Measurements from ENCODE around the gene ANKS6. TPM values are rescaled to one million over a fixed set of nuclear protein-coding genes. Genes with fewer than 3 reads are reported as not detected.

The ANKS6 gene
- total and polyA plus RNA-seq, 9 of the 15 experiments (the other 6 are each of a cell fraction or from before 2014, with no cell fraction given): 9.9 to 74.5 (median 36.9) TPM

- Histone ChIP-seq H3K27me3 (ENCODE audit: control insufficient read depth in 2 of 2, insufficient read depth in 2 of 2, low read length in 2 of 2) (peaks cover 17 to 51% of the 10 kb centered on the region in 2 experiments), H3K9me3 (replicated peaks; ENCODE audit: control insufficient read depth, insufficient read depth, low read depth, low read length) (no peaks in the 10 kb centered on the region), H4K20me1 (replicated peaks; ENCODE audit: control insufficient read depth, insufficient read depth, low read length) (peaks cover 12% of the 10 kb centered on the region), H3K4me2 (ENCODE audit: insufficient read depth, low read length) (peak overlapping the region; percentile 42; the same call in 1 of the 2 replicates), H3K4me1 (replicated peaks in 1 of 2; ENCODE audit: control insufficient read depth in 2 of 2, insufficient read depth in 2 of 2, low read length in 2 of 2) (peaks cover 0 to 31% of the 10 kb centered on the region in 2 experiments; a peak in 3 of 5 replicates), H3K4me3 (no peak overlapping the region), H3K36me3 (ENCODE audit: control insufficient read depth, insufficient read depth, low read length) (no peaks in the 10 kb centered on the region), H3K9me1 (ENCODE audit: control insufficient read depth, insufficient read depth, low read length) (no peaks in the 10 kb centered on the region), H3K79me2 (ENCODE audit: control insufficient read depth, insufficient read depth, low read length) (no peaks in the 10 kb centered on the region), H3K9ac (ENCODE audit: insufficient read depth in 1 of 2, low read depth in 2 of 2, low read length in 2 of 2) (0 out of 4 replicates have a peak overlapping the region, but pooled peaks of 1 of the 2 experiments have one; percentile 9), H3K27ac (ENCODE audit: extremely low read depth, low read depth, low read length) (no peak overlapping the region), H2AFZ (ENCODE audit: low read depth, low read length) (peak overlapping the region; percentile 67)
- intact Hi-C loops (cut with micrococcal nuclease): loop anchor here (2.0 kb wide), 2 partner anchors 171 to 393 kb away; no protein-coding TSS in a partner anchor
- peak; percentile 93 for ATAC-seq
- no TSS peak for BruUV-seq (replicated peaks)
- DNase-seq (ENCODE audit: extremely low read depth in 1 of 4, low spot score in 3 of 4): peak; percentile 51 to 83 (median 62)
- 18% methylated on average over 75 of the region's 79 CpGs for whole genome bisulfite sequencing (ENCODE audit: insufficient coverage, low coverage, missing lambda C conversion rate)
- CTCF ChIA-PET (ENCODE audit: low intra/inter-chr PET ratio): interaction anchor here (1.1 to 1.4 kb wide), 2 partner anchors 392 to 783 kb away, joined by 3 to 4 read pairs; no protein-coding TSS in a partner anchor
- POLR2A ChIA-PET: interaction anchor here (0.6 to 1.2 kb wide), 3 partner anchors 18 to 168 kb away, joined by 3 to 5 read pairs (median 3); no protein-coding TSS in a partner anchor
- peak; percentile 83 for FAIRE-seq
- in situ Hi-C loops (cut with MboI): no loop called here
- no peak for TF ChIP-seq FIP1L1 (IDR thresholded peaks at IDR 0.05; ENCODE audit: low read depth, low read length, poor library complexity, severe bottlenecking)
- peak; percentile 79 for TF ChIP-seq REST (IDR thresholded peaks at IDR 0.05; ENCODE audit: borderline replicate concordance)
- TF ChIP-seq REST (CRISPR knock-in tag; IDR thresholded peaks at IDR 0.05; ENCODE audit: low read depth): no peak
- TF ChIP-seq ZBTB7A (IDR thresholded peaks at IDR 0.05; ENCODE audit: borderline replicate concordance, control insufficient read depth, low read depth, low read length): peak; percentile 26; the same call in 1 of the 2 replicates
- peak; percentile 44; the same call in 1 of the 2 replicates for TF ChIP-seq DEAF1 (CRISPR knock-in tag; IDR thresholded peaks at IDR 0.05)
- TF ChIP-seq PCBP1 (IDR thresholded peaks at IDR 0.05; ENCODE audit: low read depth, low read length, poor library complexity, severe bottlenecking): peak; percentile 34
- 0 out of 2 replicates have a peak, but pooled peaks have one; percentile 21 for TF ChIP-seq GABPB1 (CRISPR knock-in tag; IDR thresholded peaks at IDR 0.05)
- peak; percentile 36; the same call in 1 of the 2 replicates for TF ChIP-seq L3MBTL2 (IDR thresholded peaks at IDR 0.05)
- TF ChIP-seq MAZ (CRISPR knock-in tag; conservative IDR thresholded peaks at IDR 0.05 in 1 of 2, IDR thresholded peaks at IDR 0.05 in 1 of 2): peak in 1 of 2 experiments; percentile 42; a peak in 1 of 4 replicates
Measured at GRCh38 chr9:98707166-98708102, 88.9 kb downstream of the ANKS6 start.

All from K562 (cell line).